KOPT-K1 (cell line): ENCODE measurements around the gene GALNT9.

ENCODE experiments used
- H3K27ac ChIP-seq: fragments of 200-600 bp; sonication (generic); 2 replicates; pipeline ENCODE4 v1.5.1; 2016; ENCODE audit warnings: antibody characterized with exemption, mild to moderate bottlenecking, low read depth, low read length; ENCODE audit not compliant: poor library complexity, severe bottlenecking
- H3K36me3 ChIP-seq: fragments of 200-600 bp; sonication (generic); 2 replicates; pipeline ENCODE4 v1.5.1; 2017; ENCODE audit warnings: antibody characterized with exemption, mild to moderate bottlenecking, low read length, moderate library complexity; ENCODE audit not compliant: insufficient read depth
- H3K9me3 ChIP-seq: fragments of 200-600 bp; sonication (generic); 2 replicates; pipeline ENCODE4 v1.5.1; 2017; ENCODE audit warnings: antibody characterized with exemption, low read length, mild to moderate bottlenecking; ENCODE audit not compliant: insufficient read depth, poor library complexity, severe bottlenecking

GALNT9 gene

GRCh38 chr12:132168311-132169031, 160.9 kb downstream of the GALNT9 start:
- Histone ChIP-seq H3K27ac (no peak overlapping the region), H3K36me3 (no peaks in the 10 kb centered on the region), H3K9me3 (no peaks in the 10 kb centered on the region)

- Histone ChIP-seq H3K9me3 (no peaks in the 10 kb centered on the region), H3K36me3 (no peaks in the 10 kb centered on the region), H3K27ac (no peak overlapping the region)
Observed at GRCh38 chr12:132167611-132168310, 161.6 kb downstream of the GALNT9 start.

DNA sequence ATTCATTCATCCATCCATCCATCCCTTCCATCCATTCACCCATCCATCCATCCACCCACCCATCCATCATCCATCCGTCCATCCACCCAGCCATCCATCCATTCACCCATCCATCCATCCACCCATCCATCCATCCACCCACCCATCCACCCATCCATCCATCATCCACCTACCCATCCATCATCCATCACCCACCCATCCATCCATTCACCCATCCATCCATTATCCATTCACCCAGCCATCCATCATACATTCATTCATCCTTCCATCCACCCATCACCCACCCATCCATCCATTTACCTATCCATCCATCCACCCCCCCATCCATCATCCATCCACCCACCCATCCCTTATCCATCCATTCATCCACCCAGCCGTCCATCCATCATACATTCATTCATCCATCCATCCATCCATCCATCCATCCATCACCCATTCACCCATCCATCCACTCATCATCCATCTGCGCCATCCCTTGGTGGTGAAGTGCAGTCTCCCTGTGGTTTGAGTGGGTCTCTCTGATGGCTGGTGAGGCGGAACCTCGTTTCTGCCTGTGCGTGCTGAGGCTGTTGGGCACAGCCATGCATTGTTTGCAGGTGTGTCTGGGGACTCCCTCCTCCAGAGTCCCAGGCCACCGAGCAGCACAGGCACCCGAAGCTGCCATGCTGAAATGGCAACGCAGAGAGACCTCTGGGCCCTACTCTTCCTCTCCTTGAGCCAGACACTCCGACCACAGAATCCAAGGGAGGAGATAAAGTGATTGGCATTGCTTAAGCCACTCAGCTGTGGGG, 162.4 kb downstream of the GALNT9 start:
- no peaks in the 10 kb centered on the region for H3K9me3 ChIP-seq

DNA sequence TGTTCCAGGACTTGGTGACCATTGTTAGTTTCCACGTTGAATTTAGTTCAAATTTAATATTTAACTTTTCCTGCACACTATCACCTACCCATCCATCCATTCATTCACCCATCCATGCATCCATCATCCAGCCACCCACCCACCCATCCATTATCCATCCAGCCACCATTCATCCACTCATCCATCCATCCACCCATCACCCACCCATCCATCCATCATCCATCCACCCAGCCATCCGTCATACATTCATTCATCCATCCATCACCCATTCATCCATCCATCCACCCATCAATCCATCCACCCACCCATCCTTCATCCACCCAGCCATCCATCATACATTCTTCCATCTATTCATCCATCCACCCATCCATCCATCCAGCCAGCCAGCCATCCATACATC, 163.3 kb downstream of the GALNT9 start:
- Histone ChIP-seq H3K27ac (no peak overlapping the region), H3K9me3 (no peaks in the 10 kb centered on the region), H3K36me3 (no peaks in the 10 kb centered on the region)

More for the DNA sequence above, 162.4 kb downstream of the GALNT9 start:
- no peaks in the 10 kb centered on the region for H3K36me3 ChIP-seq
- no peak overlapping the region for H3K27ac ChIP-seq

DNA sequence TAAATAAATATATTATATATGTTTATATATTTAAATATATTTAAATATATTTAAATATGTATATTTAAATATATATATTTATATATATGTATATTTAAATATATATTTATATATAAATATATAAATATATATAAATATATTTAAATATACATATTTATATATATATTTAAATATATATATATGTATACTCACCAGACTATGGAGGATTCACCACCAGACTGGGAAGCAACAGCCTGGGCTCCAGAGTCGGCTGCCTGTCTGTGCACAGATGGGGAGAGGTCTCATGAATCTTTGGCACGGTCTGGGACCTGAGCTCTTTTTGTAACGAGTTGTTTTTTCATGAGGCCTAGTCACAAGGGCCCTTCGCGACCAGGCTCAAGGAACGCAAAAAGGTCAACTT, 163.8 kb downstream of the GALNT9 start:
- Histone ChIP-seq H3K36me3 (no peaks in the 10 kb centered on the region), H3K27ac (no peak overlapping the region), H3K9me3 (no peaks in the 10 kb centered on the region)

DNA sequence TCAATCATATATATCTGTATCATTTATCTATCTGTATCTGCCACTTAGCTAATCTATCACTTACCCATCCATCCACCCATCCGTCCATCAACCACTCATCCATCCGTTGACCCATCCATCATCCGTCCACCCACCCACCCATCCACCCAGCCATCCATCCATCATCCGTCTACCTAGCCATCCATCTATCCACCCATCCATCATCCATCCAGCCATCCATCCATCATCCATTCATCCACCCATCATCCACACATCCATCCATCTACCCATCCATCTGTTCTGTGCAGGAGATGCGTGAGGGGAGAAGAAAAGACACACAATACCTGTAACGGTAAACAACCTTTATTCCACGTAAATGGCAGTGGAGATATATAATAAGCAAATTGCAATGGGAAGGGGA, 165.0 kb downstream of the GALNT9 start:
- Histone ChIP-seq H3K27ac (no peak overlapping the region), H3K9me3 (no peaks in the 10 kb centered on the region), H3K36me3 (no peaks in the 10 kb centered on the region)

DNA sequence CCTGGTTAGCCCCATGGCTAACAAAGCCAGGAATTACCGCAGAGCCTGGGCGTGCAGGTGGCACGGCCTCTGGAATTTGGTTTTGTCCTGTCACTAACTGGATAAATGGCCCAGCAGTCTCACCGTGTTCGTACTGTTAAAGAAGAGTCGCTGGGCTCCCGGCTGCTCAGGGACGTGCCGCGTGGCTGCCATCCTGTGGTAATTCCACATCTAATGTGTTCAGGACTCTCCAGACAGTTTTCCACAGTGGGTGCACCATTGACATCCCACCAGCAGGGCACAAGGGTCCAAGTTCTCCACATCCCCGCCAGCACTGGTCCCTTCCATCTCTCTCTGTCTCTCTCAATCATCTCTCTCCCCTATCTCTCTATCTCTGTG, 165.5 kb downstream of the GALNT9 start:
- no peaks in the 10 kb centered on the region for H3K9me3 ChIP-seq
- H3K27ac ChIP-seq = no peak overlapping the region

GRCh38 chr12:132163041-132163910, 166.1 kb downstream of the GALNT9 start:
- Histone ChIP-seq H3K9me3 (no peaks in the 10 kb centered on the region), H3K27ac (no peak overlapping the region), H3K36me3 (peaks cover under 1% of the 10 kb centered on the region; the same call in 1 of the 2 replicates)

More for the DNA sequence above, 165.5 kb downstream of the GALNT9 start:
- no peaks in the 10 kb centered on the region for H3K36me3 ChIP-seq

GRCh38 chr12:132162508-132163031, 166.8 kb downstream of the GALNT9 start:
- H3K9me3 ChIP-seq = peaks cover 5% of the 10 kb centered on the region
- no peak overlapping the region for H3K27ac ChIP-seq
- H3K36me3 ChIP-seq = peaks cover 8% of the 10 kb centered on the region; the same call in 1 of the 2 replicates

- H3K9me3 ChIP-seq = peaks cover 11% of the 10 kb centered on the region
- H3K36me3 ChIP-seq = peaks cover 14% of the 10 kb centered on the region
- no peak overlapping the region for H3K27ac ChIP-seq
Observed at GRCh38 chr12:132161796-132162507, 167.4 kb downstream of the GALNT9 start.

DNA sequence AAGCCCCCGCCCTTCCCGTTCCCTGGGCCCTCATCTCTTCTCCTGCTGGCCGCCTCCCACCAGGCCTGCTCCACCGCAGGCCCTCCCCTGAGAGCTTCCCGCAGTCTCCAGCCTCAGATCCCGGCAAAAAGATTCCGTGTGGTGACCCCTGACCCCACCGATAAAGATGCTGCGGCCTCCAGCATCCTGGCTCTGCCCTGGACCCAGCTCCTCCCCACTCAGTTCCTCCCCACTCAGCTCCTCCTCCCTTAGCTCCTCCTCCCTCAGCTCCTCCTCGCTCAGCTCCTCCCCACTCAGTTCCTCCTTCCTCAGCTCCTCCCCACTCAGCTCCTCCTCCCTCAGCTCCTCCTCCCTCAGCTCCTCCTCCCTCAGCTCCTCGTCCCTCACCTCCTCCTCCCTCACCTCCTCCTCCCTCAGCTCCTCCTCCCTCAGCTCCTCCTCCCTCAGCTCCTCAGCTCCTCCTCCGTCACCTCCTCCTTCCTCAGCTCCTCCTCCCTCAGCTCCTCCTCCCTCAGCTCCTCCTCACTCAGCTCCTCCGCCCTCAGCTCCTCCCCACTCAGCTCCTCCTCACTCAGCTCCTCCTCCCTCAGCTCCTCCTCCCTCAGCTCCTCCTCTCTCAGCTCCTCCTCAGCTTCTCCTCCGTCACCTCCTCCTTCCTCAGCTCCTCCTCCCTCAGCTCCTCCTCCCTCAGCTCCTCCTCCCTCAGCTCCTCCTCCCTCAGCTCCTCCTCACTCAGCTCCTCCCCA, 168.2 kb downstream of the GALNT9 start:
- peaks cover 18% of the 10 kb centered on the region for H3K9me3 ChIP-seq
- H3K36me3 ChIP-seq = peaks cover 21% of the 10 kb centered on the region
- no peak overlapping the region for H3K27ac ChIP-seq

GRCh38 chr12:132160601-132161035, 168.8 kb downstream of the GALNT9 start:
- Histone ChIP-seq H3K36me3 (peaks cover 27% of the 10 kb centered on the region), H3K27ac (no peak overlapping the region)

GRCh38 chr12:132160016-132160415, 169.4 kb downstream of the GALNT9 start:
- Histone ChIP-seq H3K27ac (no peak overlapping the region), H3K36me3 (peaks cover 29% of the 10 kb centered on the region)

More at GRCh38 chr12:132160601-132161035, 168.8 kb downstream of the GALNT9 start:
- H3K9me3 ChIP-seq = peaks cover 24% of the 10 kb centered on the region

More at GRCh38 chr12:132160016-132160415, 169.4 kb downstream of the GALNT9 start:
- H3K9me3 ChIP-seq = peaks cover 25% of the 10 kb centered on the region
